H9 (cell line): Measurements from ENCODE around the gene EPHA8. TPM values are rescaled to one million over a fixed set of nuclear protein-coding genes. Genes with fewer than 3 reads are reported as not detected.

Source experiments
- DNase-seq: peaks from one replicate; pipeline ENCODE4 v3.0.0-alpha.2; 2017
- H2AFZ ChIP-seq: one replicate; pipeline ENCODE4 v1.6.1; 2013; ENCODE audit warnings: mild to moderate bottlenecking, low read length, control low read depth, moderate library complexity
- H2AK5ac ChIP-seq: 2 replicates; pipeline ENCODE4 v1.6.1; 2013; ENCODE audit warnings: low read length, control low read depth, mixed read lengths; ENCODE audit not compliant: insufficient read length
- H2BK120ac ChIP-seq: one replicate; pipeline ENCODE4 v1.6.1; 2013; ENCODE audit warnings: low read depth, mild to moderate bottlenecking, low read length, control low read depth, inconsistent platforms; ENCODE audit not compliant: poor library complexity, severe bottlenecking
- H2BK12ac ChIP-seq: 2 replicates; pipeline ENCODE4 v1.6.1; 2013; ENCODE audit warnings: low read length, control low read depth, mixed read lengths, low read depth; ENCODE audit not compliant: insufficient read length
- H2BK15ac ChIP-seq: 2 replicates; pipeline ENCODE4 v1.6.1; 2013; ENCODE audit warnings: low read depth, low read length, control low read depth
- H2BK20ac ChIP-seq: one replicate; pipeline ENCODE4 v1.6.1; 2013; ENCODE audit warnings: low read depth, mild to moderate bottlenecking, low read length, control low read depth, inconsistent platforms; ENCODE audit not compliant: poor library complexity, severe bottlenecking
- H2BK5ac ChIP-seq: 2 replicates; pipeline ENCODE4 v1.6.1; 2013; ENCODE audit warnings: low read length, control low read depth, mixed read lengths; ENCODE audit not compliant: insufficient read length
- H3K14ac ChIP-seq: 2 replicates; pipeline ENCODE4 v1.6.1; 2013; ENCODE audit warnings: low read length, control low read depth; ENCODE audit not compliant: insufficient read depth
- H3K18ac ChIP-seq: 2 replicates; pipeline ENCODE4 v1.6.1; 2013; ENCODE audit warnings: low read depth, mild to moderate bottlenecking, mixed read lengths, low read length, control low read depth; ENCODE audit not compliant: insufficient read length
- H3K23ac ChIP-seq: 2 replicates; pipeline ENCODE4 v1.6.1; 2013; ENCODE audit warnings: low read length, control low read depth, mixed read lengths, low read depth; ENCODE audit not compliant: insufficient read length
- H3K23me2 ChIP-seq: 2 replicates; pipeline ENCODE4 v1.6.1; 2013; ENCODE audit warnings: low read depth, mild to moderate bottlenecking, mixed read lengths, low read length, control low read depth; ENCODE audit not compliant: insufficient read length, poor library complexity, severe bottlenecking
- H3K27ac ChIP-seq: 2 replicates; pipeline ENCODE4 v1.5.1; 2013; ENCODE audit warnings: low read length, control low read depth, mixed read lengths, low read depth; ENCODE audit not compliant: insufficient read length
- H3K27me3 ChIP-seq: 2 replicates; pipeline ENCODE4 v1.6.1; 2013; ENCODE audit warnings: low read length, control low read depth, inconsistent platforms; ENCODE audit not compliant: insufficient read depth
- H3K4ac ChIP-seq: 2 replicates; pipeline ENCODE4 v1.6.1; 2013; ENCODE audit warnings: low read depth, mild to moderate bottlenecking, control low read depth, inconsistent platforms, low read length, moderate library complexity
- H3K4me1 ChIP-seq: 2 replicates; pipeline ENCODE4 v1.6.1; 2013; ENCODE audit warnings: low read length, control low read depth, inconsistent platforms; ENCODE audit not compliant: insufficient read depth
- H3K4me2 ChIP-seq: 2 replicates; pipeline ENCODE4 v1.6.1; 2013; ENCODE audit warnings: low read length, control low read depth, mixed read lengths; ENCODE audit not compliant: insufficient read length, insufficient read depth
- H3K56ac ChIP-seq: 2 replicates; pipeline ENCODE4 v1.6.1; 2013; ENCODE audit warnings: low read depth, mild to moderate bottlenecking, mixed read lengths, low read length, control low read depth; ENCODE audit not compliant: insufficient read length
- H3K79me1 ChIP-seq: 2 replicates; pipeline ENCODE4 v1.6.1; 2013; ENCODE audit warnings: low read depth, mild to moderate bottlenecking, moderate library complexity, low read length, control low read depth, inconsistent platforms; ENCODE audit not compliant: insufficient read depth, poor library complexity, severe bottlenecking
- H3K79me2 ChIP-seq: 2 replicates; pipeline ENCODE4 v1.6.1; 2013; ENCODE audit warnings: low read length, control low read depth, inconsistent platforms; ENCODE audit not compliant: insufficient read depth
- H3K9ac ChIP-seq: 2 replicates; pipeline ENCODE4 v1.6.1; 2013; ENCODE audit warnings: low read length, control low read depth, mixed read lengths; ENCODE audit not compliant: insufficient read length; ENCODE audit errors: extremely low read depth
- H3K9me3 ChIP-seq: one replicate; pipeline ENCODE4 v1.6.1; 2013; ENCODE audit warnings: low read depth, low read length, inconsistent platforms; ENCODE audit not compliant: control insufficient read depth
- H3T11ph ChIP-seq: one replicate; pipeline ENCODE4 v1.6.1; 2013; ENCODE audit warnings: mild to moderate bottlenecking, low read length, control low read depth, inconsistent platforms
- H4K20me1 ChIP-seq: one replicate; pipeline ENCODE4 v1.6.1; 2013; ENCODE audit not compliant: control insufficient read depth, insufficient read length, insufficient read depth
- H4K5ac ChIP-seq: 2 replicates; pipeline ENCODE4 v1.6.1; 2013; ENCODE audit warnings: low read depth, mild to moderate bottlenecking, mixed read lengths, low read length, control low read depth; ENCODE audit not compliant: insufficient read length
- H4K8ac ChIP-seq: replicated peaks from 2 replicates; pipeline ENCODE4 v1.6.1; 2013; ENCODE audit warnings: low read length, control low read depth, mixed read lengths, low read depth; ENCODE audit not compliant: insufficient read length
- H4K91ac ChIP-seq: 2 replicates; pipeline ENCODE4 v1.6.1; 2013; ENCODE audit warnings: low read depth, mild to moderate bottlenecking, moderate library complexity, mixed read lengths, low read length, control low read depth; ENCODE audit not compliant: insufficient read length
- H3K27ac Mint-ChIP-seq, 3 experiments: 2 replicates in 2 of 3; 3 replicates in 1 of 3; pipeline ENCODE4 v1.8.0; 2020 to 2021; ENCODE audit warnings: mixed read lengths in 3 of 3, mild to moderate bottlenecking in 1 of 3, moderate library complexity in 1 of 3
- H3K27me3 Mint-ChIP-seq: 2 replicates; pipeline ENCODE4 v1.8.0; 2021; ENCODE audit warnings: low read depth, mild to moderate bottlenecking, moderate library complexity, mixed read lengths
- H3K36me3 Mint-ChIP-seq, 3 experiments: 2 replicates in 2 of 3; 3 replicates in 1 of 3; pipeline ENCODE4 v1.8.0; 2020 to 2021; ENCODE audit warnings: low read depth in 3 of 3, mixed read lengths in 3 of 3; ENCODE audit not compliant: insufficient read depth in 1 of 3
- H3K4me1 Mint-ChIP-seq, 2 experiments: 2 replicates each; pipeline ENCODE4 v1.8.0; 2020; ENCODE audit warnings: mixed read lengths in 2 of 2
- H3K4me3 Mint-ChIP-seq, 2 experiments: 2 replicates in 1 of 2; 3 replicates in 1 of 2; pipeline ENCODE4 v1.8.0; 2020 to 2021; ENCODE audit warnings: mild to moderate bottlenecking in 2 of 2, mixed read lengths in 2 of 2, moderate library complexity in 1 of 2
- H3K9me3 Mint-ChIP-seq, 2 experiments: 2 replicates in 1 of 2; 3 replicates in 1 of 2; pipeline ENCODE4 v1.8.0; 2020; ENCODE audit warnings: mild to moderate bottlenecking in 2 of 2, mixed read lengths in 2 of 2, moderate library complexity in 1 of 2
- CTCF ChIP-seq: fragments of 200-600 bp; sonication (generic); conservative IDR thresholded peaks from 3 replicates; pipeline ENCODE4 v1.8.0; 2021; ENCODE audit warnings: antibody characterized with exemption, mild to moderate bottlenecking
- WGBS: extraction: QIAGEN DNeasy Blood & Tissue Kit; methylation state at CpG from one replicate; pipeline ENCODE4 v1.1.7; 2013; ENCODE audit warnings: missing lambda C conversion rate, low lambda C conversion rate, mixed read lengths; ENCODE audit not compliant: insufficient read length; ENCODE audit errors: extremely low coverage; 5-methylcytosine and 5-hydroxymethylcytosine counted together
- total RNA-seq: library from RNA; stranded (reverse); gene quantifications from 2 replicates; pipeline ENCODE4 v1.2.1, GENCODE V29; 2021

The EPHA8 gene
- total RNA-seq, 1 experiment from 2014 or later = 3.4 TPM

DNA sequence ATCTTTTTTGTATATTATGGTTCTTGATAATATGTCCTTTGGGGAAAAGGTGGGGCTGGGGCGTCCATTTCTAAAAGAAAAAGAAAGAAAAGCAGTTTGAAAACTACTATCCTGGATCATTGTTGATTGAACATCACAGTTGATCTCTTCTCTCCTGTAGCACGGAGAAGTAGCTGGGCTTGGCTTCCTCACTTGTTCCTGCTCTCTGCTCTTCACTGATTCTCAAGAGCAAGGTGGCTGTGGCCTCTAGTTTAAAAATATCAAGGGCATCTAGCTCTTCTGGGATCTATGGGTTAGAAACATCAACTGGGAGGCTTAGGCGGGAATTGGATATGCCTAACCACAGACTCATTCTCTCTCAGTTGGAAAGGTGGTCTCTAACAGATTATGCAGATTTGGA lies 38.1 kb upstream of the EPHA8 start:
- H4K5ac ChIP-seq = no peak overlapping the region
- H3K23me2 ChIP-seq = no peaks in the 10 kb centered on the region
- H4K20me1 ChIP-seq = no peaks in the 10 kb centered on the region
- no CpG with 5 or more reads among the region's 3 CpGs for WGBS
- no peak overlapping the region for H2BK5ac ChIP-seq
- no peaks in the 10 kb centered on the region for H3K9me3 ChIP-seq
- no peak for TF ChIP-seq CTCF
- no peak overlapping the region for H3K56ac ChIP-seq
- H2AFZ ChIP-seq = no peak overlapping the region
- no peaks in the 10 kb centered on the region for H3K27me3 ChIP-seq
- H3K4ac ChIP-seq = no peak overlapping the region
- no peak overlapping the region for H2BK12ac ChIP-seq
- H3K36me3 Mint-ChIP-seq = peaks cover 9 to 59% (median 16%) of the 10 kb centered on the region in 3 experiments
- no peak overlapping the region for H2AK5ac ChIP-seq
- H4K8ac ChIP-seq = no peak overlapping the region
- peaks cover 0 to 3% of the 10 kb centered on the region in 2 experiments; a peak in 1 of 4 replicates for H3K4me1 Mint-ChIP-seq
- no peaks in the 10 kb centered on the region for H3K27me3 Mint-ChIP-seq
- H3K79me2 ChIP-seq = no peaks in the 10 kb centered on the region
- no peak overlapping the region for H3K27ac ChIP-seq
- no peak overlapping the region for H4K91ac ChIP-seq
- no peak for DNase-seq
- no peak overlapping the region for H3K4me3 Mint-ChIP-seq
- no peak overlapping the region for H3K27ac Mint-ChIP-seq
- H2BK120ac ChIP-seq = no peak overlapping the region
- no peak overlapping the region for H3K14ac ChIP-seq
- H3K4me2 ChIP-seq = no peak overlapping the region
- H3K18ac ChIP-seq = no peak overlapping the region
- no peaks in the 10 kb centered on the region for H3K4me1 ChIP-seq
- H3K79me1 ChIP-seq = no peaks in the 10 kb centered on the region
- H3T11ph ChIP-seq = no peak overlapping the region
- H2BK15ac ChIP-seq = no peak overlapping the region
- H3K23ac ChIP-seq = no peak overlapping the region
- H3K9me3 Mint-ChIP-seq = no peaks in the 10 kb centered on the region
- H2BK20ac ChIP-seq = no peak overlapping the region
- no peak overlapping the region for H3K9ac ChIP-seq
